Endothelial cell of umbilical vein (primary cell): ENCODE results near the gene TFAP2A. TPM values are rescaled to one million over a fixed set of nuclear protein-coding genes. Genes with fewer than 3 reads are reported as not detected.

Experiments
- BruUV-seq: library from RNA; stranded (reverse); fragments of 400-500 nt; replicated peaks from 2 replicates; lab custom pipeline; 2021; lab: Mats Ljungman, UMichigan
- CTCF ChIA-PET: fragments of 300-600, 350-600 bp; sonication (Branson Sonifier 250); formaldehyde crosslinking; loops from one replicate; lab custom pipeline; 2021; ENCODE audit warnings: antibody characterized with exemption, inconsistent platforms; lab: Charles Lee
- POLR2A ChIA-PET: fragments of 300-600, 350-600 bp; sonication (Branson Sonifier 250); formaldehyde crosslinking; loops from one replicate; lab custom pipeline; 2021; ENCODE audit warnings: antibody characterized with exemption, inconsistent platforms; lab: Charles Lee
- DNase-seq: peaks from one replicate; pipeline ENCODE4 v3.0.0-alpha.2; 2011; ENCODE audit warnings: low read depth, low spot score
- FAIRE-seq: peaks from 2 replicates; lab custom pipeline; 2011; peaks lifted over from hg19 to GRCh38; lab: Jason Lieb, UNC
- H2AFZ ChIP-seq: 2 replicates; pipeline ENCODE4 v1.6.0; 2012; ENCODE audit warnings: low read depth, low read length, control low read depth, inconsistent platforms
- H3K27ac ChIP-seq: 2 replicates; pipeline ENCODE4 v1.5.1; 2011; ENCODE audit warnings: low read depth, mild to moderate bottlenecking, control low read depth, low read length, moderate library complexity; ENCODE audit not compliant: insufficient read depth
- H3K27me3 ChIP-seq, 2 experiments: 2 replicates each; pipeline versions ENCODE4 v1.6.0 to v1.6.1; 2011; ENCODE audit warnings: low read length in 2 of 2, mixed read lengths in 1 of 2; ENCODE audit not compliant: control insufficient read depth in 2 of 2, insufficient read depth in 2 of 2
- H3K36me3 ChIP-seq, 2 experiments: 2 replicates in 1 of 2; 3 replicates in 1 of 2; pipeline ENCODE4 v1.5.1; 2011; ENCODE audit warnings: low read length in 2 of 2, mild to moderate bottlenecking in 1 of 2, moderate library complexity in 1 of 2; ENCODE audit not compliant: control insufficient read depth in 2 of 2, insufficient read depth in 2 of 2; ENCODE audit errors: extremely low read depth in 1 of 2
- H3K4me1 ChIP-seq: 3 replicates; pipeline ENCODE4 v1.5.1; 2011; ENCODE audit warnings: mild to moderate bottlenecking, low read length; ENCODE audit not compliant: control insufficient read depth, insufficient read depth; ENCODE audit errors: extremely low read depth
- H3K4me2 ChIP-seq: 2 replicates; pipeline ENCODE4 v1.6.1; 2011; ENCODE audit warnings: low read length, control low read depth, mixed read lengths; ENCODE audit not compliant: insufficient read depth
- H3K4me3 ChIP-seq, 3 experiments: fragments of 200-600 bp in 1 of 3; sonication (generic), shearing (Covaris generic) in 1 of 3; replicated peaks in 1 of 3; 2 replicates each; pipeline ENCODE4 v1.5.1; 2011 to 2016; ENCODE audit warnings: control low read depth in 3 of 3, low read length in 3 of 3, mild to moderate bottlenecking in 2 of 3, inconsistent platforms in 1 of 3, low read depth in 1 of 3, moderate library complexity in 1 of 3; ENCODE audit not compliant: insufficient read depth in 1 of 3
- H3K79me2 ChIP-seq: 2 replicates; pipeline ENCODE4 v1.6.0; 2012; ENCODE audit warnings: low read length, inconsistent platforms; ENCODE audit not compliant: control insufficient read depth, insufficient read depth
- H3K9ac ChIP-seq: replicated peaks from 2 replicates; pipeline ENCODE3; 2011; ENCODE audit warnings: low read length, control low read depth; ENCODE audit not compliant: insufficient read depth; ENCODE audit errors: extremely low read depth
- H3K9me1 ChIP-seq: replicated peaks from 3 replicates; pipeline ENCODE4 v1.6.0; 2011; ENCODE audit warnings: mild to moderate bottlenecking, low read length; ENCODE audit not compliant: control insufficient read depth, insufficient read depth; ENCODE audit errors: extremely low read depth
- H3K9me3 ChIP-seq: replicated peaks from 2 replicates; pipeline ENCODE4 v1.5.1; 2012; ENCODE audit warnings: low read length, inconsistent platforms; ENCODE audit not compliant: control insufficient read depth, insufficient read depth
- H4K20me1 ChIP-seq: replicated peaks from 2 replicates; pipeline ENCODE3; 2011; ENCODE audit warnings: mild to moderate bottlenecking, low read length; ENCODE audit not compliant: control insufficient read depth, insufficient read depth; ENCODE audit errors: extremely low read depth
- CTCF ChIP-seq, 2 donors: IDR thresholded peaks; 1 replicate in 1 of 2; 2 replicates in 1 of 2; pipeline ENCODE4 v1.5.1; 2011; ENCODE audit warnings: low read length in 2 of 2, mild to moderate bottlenecking in 2 of 2, moderate library complexity in 2 of 2, control low read depth in 1 of 2, inconsistent platforms in 1 of 2, low read depth in 1 of 2; ENCODE audit not compliant: insufficient read depth in 1 of 2; ENCODE audit errors: extremely low read depth in 1 of 2
- EZH2 ChIP-seq: IDR thresholded peaks from 2 replicates; pipeline ENCODE4 v1.6.1; 2012; ENCODE audit warnings: borderline replicate concordance, low read depth, mild to moderate bottlenecking, moderate library complexity, low read length, inconsistent platforms; ENCODE audit not compliant: severe bottlenecking
- FOS ChIP-seq: IDR thresholded peaks from 2 replicates; pipeline ENCODE4 v1.6.1; 2011; ENCODE audit warnings: mild to moderate bottlenecking, low read length, moderate library complexity, borderline replicate concordance; ENCODE audit not compliant: insufficient read depth
- GATA2 ChIP-seq: IDR thresholded peaks from 2 replicates; pipeline ENCODE4 v1.7.0; 2011; ENCODE audit warnings: low read depth, mild to moderate bottlenecking, moderate library complexity, mixed read lengths, low read length; ENCODE audit not compliant: insufficient read length, insufficient read depth
- JUN ChIP-seq: IDR thresholded peaks from 2 replicates; pipeline ENCODE4 v1.6.1; 2011; ENCODE audit warnings: borderline replicate concordance, low read depth; ENCODE audit not compliant: insufficient read length, insufficient read depth
- MAX ChIP-seq: IDR thresholded peaks from 2 replicates; pipeline ENCODE4 v1.6.1; 2011; ENCODE audit not compliant: insufficient read depth, insufficient read length
- MYC ChIP-seq: IDR thresholded peaks from one replicate; pipeline ENCODE4 v1.6.1; 2011; ENCODE audit warnings: mild to moderate bottlenecking, low read depth, low read length
- POLR2A ChIP-seq: IDR thresholded peaks from 2 replicates; pipeline ENCODE4 v1.6.1; 2012; ENCODE audit warnings: low read depth, mild to moderate bottlenecking, control low read depth, low read length
- POLR2AphosphoS5 ChIP-seq: IDR thresholded peaks from 2 replicates; pipeline ENCODE4 v1.6.1; 2012; ENCODE audit warnings: low read depth, mild to moderate bottlenecking, control low read depth, low read length, moderate library complexity; ENCODE audit not compliant: insufficient read depth
- dilution Hi-C: fragments of 300-500 bp; cut with MboI; formaldehyde crosslinking; loops from one replicate; pipeline ENCODE4 v1.15.0; 2019; ENCODE audit warnings: low sequenced_read_pairs; ENCODE audit not compliant: extremely low pct_ligation_motif_present
- intact Hi-C: fragments of 100-400 bp; cut with micrococcal nuclease; formaldehyde crosslinking; loops from one replicate; pipeline ENCODE4 v1.10.0; 2022
- polyA plus RNA-seq, 4 experiments: library from polyadenylated mRNA; depleted of rRNA in 3 of 4; stranded (reverse) in 3 of 4; unstranded in 1 of 4; fragments of >200 nt; gene quantifications; 2 replicates each; pipeline versions ENCODE4 v1.2.1 to v1.2.3, GENCODE V29; 2011 to 2012; ENCODE audit warnings: missing spikeins in 1 of 4
- total RNA-seq: library from RNA; stranded (reverse); gene quantifications from 2 replicates; pipeline ENCODE4 v1.2.3, GENCODE V29; 2021

The TFAP2A gene
- total and polyA plus RNA-seq, 2 donors (not counting 3 experiments of a cell fraction or from before 2014, with no cell fraction given) = 0.06 TPM; not detected in 1

DNA sequence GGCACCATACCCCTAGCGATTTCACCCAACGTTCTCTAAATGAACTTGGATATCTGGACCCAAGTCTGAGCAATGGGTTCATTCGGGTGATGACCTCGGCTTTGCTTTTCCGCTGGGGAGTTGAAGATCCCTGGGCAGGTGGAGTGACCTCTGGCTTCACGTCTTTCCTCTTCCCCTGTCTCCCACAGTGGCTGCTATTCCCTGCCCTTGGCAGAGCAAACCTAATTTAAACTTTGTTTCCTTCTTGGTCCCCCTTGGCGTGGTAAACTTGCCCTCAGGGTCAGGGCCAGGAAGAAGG lies 7.8 kb upstream of the TFAP2A start:
- Histone ChIP-seq H4K20me1 (no peaks in the 10 kb centered on the region), H3K36me3 (no peaks in the 10 kb centered on the region), H3K9me1 (no peaks in the 10 kb centered on the region), H3K27ac (no peak overlapping the region), H3K79me2 (no peaks in the 10 kb centered on the region), H3K4me3 (no peak overlapping the region), H2AFZ (no peak overlapping the region), H3K9me3 (no peaks in the 10 kb centered on the region), H3K4me2 (no peak overlapping the region), H3K9ac (no peak overlapping the region), H3K4me1 (peaks cover 5% of the 10 kb centered on the region), H3K27me3 (peaks cover 88 to 97% of the 10 kb centered on the region in 2 experiments)
- TF ChIP-seq FOS = no peak
- TF ChIP-seq CTCF (IDR thresholded peaks at IDR 0.05; ENCODE audit: extremely low read depth in 1 of 2, insufficient read depth in 1 of 2, low read depth in 1 of 2, low read length in 2 of 2) = no peak
- TF ChIP-seq MAX = no peak
- no peak for TF ChIP-seq POLR2AphosphoS5
- no peak for TF ChIP-seq GATA2
- TF ChIP-seq POLR2A = no peak
- TF ChIP-seq MYC = no peak
- no peak for TF ChIP-seq EZH2
- TF ChIP-seq JUN = no peak
- dilution Hi-C loops = no loop called here
- ChIA-PET POLR2A (no interaction called here), CTCF (interaction anchor here (2.0 kb wide), 1 partner anchor 1440 kb away, joined by 8 read pairs; no protein-coding TSS in a partner anchor)
- no TSS peak for BruUV-seq
- FAIRE-seq (no peak), DNase-seq (no peak)
- intact Hi-C loops = loop anchor here (10.0 kb wide), 1 partner anchor 1988 kb away; the partner anchor contains the start of gene SLC35B3
